ENCODE measurements around the gene SUSD1. TPM values are rescaled to one million over a fixed set of nuclear protein-coding genes. Genes with fewer than 3 reads are reported as not detected.
A peak's percentile ranks its signal among the peaks of the same experiment; 100 is the strongest.

SUSD1 gene
- total and polyA plus RNA-seq, 9 of the 15 experiments (the other 6 are each of a cell fraction or from before 2014, with no cell fraction given) = 10.9 to 44.4 (median 36.1) TPM

- TF ChIP-seq NBN (IDR thresholded peaks at IDR 0.05; ENCODE audit: low read depth) (peak; percentile 73; the same call in 1 of the 2 replicates), SMAD2 (IDR thresholded peaks at IDR 0.05; ENCODE audit: low read depth, low read length) (no peak), BMI1 (IDR thresholded peaks at IDR 0.05; ENCODE audit: low read length) (no peak), NR1H2 (CRISPR knock-in tag; IDR thresholded peaks at IDR 0.05) (no peak), RBBP5 (IDR thresholded peaks at IDR 0.05; ENCODE audit: borderline replicate concordance, insufficient read depth, low read length, poor library complexity, severe bottlenecking) (no peak), RAD51 (IDR thresholded peaks at IDR 0.05; ENCODE audit: borderline replicate concordance, low read depth) (peak; percentile 94), BCOR (IDR thresholded peaks at IDR 0.05) (no peak), IRF2 (CRISPR knock-in tag; IDR thresholded peaks at IDR 0.05) (no peak), PPARD (CRISPR knock-in tag; IDR thresholded peaks at IDR 0.05) (no peak), HCFC1 (IDR thresholded peaks at IDR 0.05; ENCODE audit: low read depth, low read length) (no peak), ZBTB2 (IDR thresholded peaks at IDR 0.05) (no peak), ZNF316 (IDR thresholded peaks at IDR 0.05) (peak; percentile 90), SRSF9 (IDR thresholded peaks at IDR 0.05; ENCODE audit: borderline replicate concordance, low read depth, low read length) (no peak), MEF2D (tag; conservative IDR thresholded peaks at IDR 0.05; ENCODE audit: low read depth) (peak; percentile 82; the same call in 1 of the 2 replicates), RREB1 (CRISPR knock-in tag; IDR thresholded peaks at IDR 0.05) (no peak), THRB (CRISPR knock-in tag; conservative IDR thresholded peaks at IDR 0.05) (peak; percentile 69)
- TF ChIP-seq, protein P1, sequence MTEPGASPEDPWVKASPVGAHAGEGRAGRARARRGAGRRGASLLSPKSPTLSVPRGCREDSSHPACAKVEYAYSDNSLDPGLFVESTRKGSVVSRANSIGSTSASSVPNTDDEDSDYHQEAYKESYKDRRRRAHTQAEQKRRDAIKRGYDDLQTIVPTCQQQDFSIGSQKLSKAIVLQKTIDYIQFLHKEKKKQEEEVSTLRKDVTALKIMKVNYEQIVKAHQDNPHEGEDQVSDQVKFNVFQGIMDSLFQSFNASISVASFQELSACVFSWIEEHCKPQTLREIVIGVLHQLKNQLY (CRISPR knock-in tag; conservative IDR thresholded peaks at IDR 0.05) = no peak
Measured at GRCh38 chr9:112224401-112225289, 49.5 kb upstream of the SUSD1 start (continued).

Data from K562 (cell line).